HG03442 (cell line): Measurements from ENCODE around the gene LRIT1.
"Not testable (repeated sequence)": the region's sequence is repeated elsewhere in the genome, so short reads cannot be mapped to it uniquely, and the experiment has no call there.

Source experiments
- ATAC-seq: cut with Tn5 transposase; IDR thresholded peaks from one replicate; pipeline ENCODE4 v1.9.1; 2021; ENCODE audit warnings: mild to moderate bottlenecking, moderate library complexity; ENCODE audit not compliant: unreplicated experiment

Gene LRIT1, protein sequence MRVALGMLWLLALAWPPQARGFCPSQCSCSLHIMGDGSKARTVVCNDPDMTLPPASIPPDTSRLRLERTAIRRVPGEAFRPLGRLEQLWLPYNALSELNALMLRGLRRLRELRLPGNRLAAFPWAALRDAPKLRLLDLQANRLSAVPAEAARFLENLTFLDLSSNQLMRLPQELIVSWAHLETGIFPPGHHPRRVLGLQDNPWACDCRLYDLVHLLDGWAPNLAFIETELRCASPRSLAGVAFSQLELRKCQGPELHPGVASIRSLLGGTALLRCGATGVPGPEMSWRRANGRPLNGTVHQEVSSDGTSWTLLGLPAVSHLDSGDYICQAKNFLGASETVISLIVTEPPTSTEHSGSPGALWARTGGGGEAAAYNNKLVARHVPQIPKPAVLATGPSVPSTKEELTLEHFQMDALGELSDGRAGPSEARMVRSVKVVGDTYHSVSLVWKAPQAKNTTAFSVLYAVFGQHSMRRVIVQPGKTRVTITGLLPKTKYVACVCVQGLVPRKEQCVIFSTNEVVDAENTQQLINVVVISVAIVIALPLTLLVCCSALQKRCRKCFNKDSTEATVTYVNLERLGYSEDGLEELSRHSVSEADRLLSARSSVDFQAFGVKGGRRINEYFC

DNA sequence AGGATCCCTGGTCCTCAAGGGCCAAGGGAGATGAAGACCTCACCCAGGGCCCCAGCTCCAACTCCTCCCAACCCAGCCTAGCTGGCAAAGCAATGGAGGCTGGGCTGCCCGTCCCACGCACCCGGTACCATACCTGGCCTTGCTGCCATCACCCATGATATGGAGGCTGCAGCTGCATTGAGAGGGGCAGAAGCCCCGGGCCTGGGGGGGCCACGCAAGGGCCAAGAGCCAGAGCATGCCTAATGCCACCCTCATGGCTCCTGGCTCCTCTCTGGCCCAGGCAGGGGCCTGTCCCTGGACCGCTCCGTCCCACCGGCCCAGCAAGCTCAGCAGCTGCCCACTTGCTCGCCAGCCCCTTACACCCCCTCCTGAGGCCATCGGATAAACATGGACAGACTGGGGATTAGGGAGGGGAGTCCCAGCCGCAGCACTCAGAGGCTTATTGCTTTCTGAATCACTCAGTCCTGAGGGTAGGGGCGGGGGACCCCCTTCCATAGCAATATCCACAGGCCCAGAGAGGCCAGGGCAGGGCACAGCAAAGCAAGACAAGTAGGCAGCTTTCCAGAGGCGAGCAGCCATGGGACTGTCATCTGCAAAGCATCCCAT, at the start of gene LRIT1:
LRIT1 (minus strand) TSS at position 362 of the 606 bp plus-strand sequence; CDS start at position 255, 107 bp downstream.
- no peak for ATAC-seq

DNA sequence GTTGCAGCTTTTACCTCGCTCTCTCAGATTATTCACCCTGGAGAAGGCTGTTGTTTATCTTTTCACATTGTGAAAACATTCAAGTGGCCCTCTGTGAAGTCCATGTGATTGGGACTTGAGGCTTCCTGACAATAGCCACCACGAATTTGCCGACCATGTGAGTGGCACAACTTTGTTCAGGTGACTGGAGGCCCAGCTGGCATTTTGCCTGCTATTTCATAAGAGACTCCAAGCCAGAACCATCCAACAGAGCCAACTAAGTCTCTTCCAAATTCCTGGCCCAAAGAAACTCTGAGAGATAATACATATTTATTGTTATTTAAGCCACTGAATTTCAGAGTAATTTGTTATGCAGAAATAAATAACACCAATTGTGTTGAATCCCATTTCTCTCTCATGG, 48.9 kb upstream of the LRIT1 start:
- no peak for ATAC-seq

DNA sequence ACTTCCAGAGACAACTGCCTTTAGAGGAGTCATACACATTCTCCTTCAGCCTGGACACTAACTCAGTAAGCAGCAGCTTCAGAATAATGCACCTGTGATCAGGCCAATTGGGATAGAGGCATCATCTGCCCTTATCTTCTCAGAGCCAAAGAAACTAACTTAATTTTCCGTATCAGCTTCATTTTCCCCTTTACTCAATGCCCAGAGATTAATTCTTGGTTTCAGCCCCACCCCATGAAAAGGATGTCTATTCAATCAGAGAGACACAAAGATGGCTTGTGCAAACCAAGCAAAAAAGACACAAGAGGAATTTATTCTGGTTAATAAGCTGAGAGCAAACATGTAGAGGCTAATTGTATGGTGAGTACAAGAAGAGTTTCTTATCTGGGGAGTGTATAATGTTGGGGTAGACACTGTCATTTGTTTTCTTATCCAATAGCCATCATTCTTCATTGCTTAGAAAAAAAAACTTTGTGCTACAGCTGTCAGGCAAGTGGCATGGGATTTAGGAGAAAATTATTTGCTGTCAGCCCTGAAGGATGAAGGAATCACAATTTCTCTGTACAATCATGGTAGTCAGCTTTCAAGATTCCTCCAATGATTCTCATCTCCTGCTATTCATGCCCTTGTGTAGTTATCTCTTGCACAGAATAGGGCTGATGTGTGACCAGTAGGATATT, 48.3 kb upstream of the LRIT1 start:
- ATAC-seq = no peak

DNA sequence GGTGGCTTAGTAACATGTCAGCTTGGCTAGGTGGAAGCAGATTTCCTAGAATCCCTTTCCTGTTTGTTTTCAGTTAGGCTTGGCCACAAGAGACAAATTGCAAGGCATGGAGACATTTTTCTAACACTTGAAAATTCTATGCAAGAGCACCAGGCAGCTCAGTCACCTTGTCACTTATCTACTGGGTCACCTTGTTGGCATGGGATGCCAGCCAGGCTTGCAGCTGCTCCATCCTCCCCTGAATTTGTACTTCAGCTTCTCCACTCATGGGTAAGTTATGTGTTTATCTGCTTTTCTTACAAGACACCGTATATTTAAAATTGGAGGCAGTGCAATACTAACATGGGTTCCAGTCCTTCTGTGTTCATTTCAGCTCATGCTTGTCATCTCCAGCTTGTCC, 46.8 kb upstream of the LRIT1 start:
- no peak for ATAC-seq

DNA sequence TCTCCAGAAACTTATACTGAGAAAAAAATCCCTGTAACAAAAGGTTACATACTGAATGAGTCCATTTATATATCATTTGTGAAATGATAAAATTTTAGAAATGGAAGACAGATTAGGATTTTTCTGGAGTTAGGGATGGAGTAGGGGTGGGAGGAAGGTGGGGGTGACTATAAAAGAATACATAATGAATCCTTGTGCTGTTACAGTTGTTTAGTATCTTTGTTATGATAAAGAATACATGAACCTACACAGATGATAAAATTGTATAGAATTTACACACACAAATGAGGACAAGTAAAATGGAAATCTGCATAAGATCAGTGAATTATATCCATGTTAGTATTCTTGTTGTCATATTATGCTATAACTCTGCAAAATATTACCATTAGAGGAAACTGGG, 45.3 kb upstream of the LRIT1 start:
- no peak for ATAC-seq

DNA sequence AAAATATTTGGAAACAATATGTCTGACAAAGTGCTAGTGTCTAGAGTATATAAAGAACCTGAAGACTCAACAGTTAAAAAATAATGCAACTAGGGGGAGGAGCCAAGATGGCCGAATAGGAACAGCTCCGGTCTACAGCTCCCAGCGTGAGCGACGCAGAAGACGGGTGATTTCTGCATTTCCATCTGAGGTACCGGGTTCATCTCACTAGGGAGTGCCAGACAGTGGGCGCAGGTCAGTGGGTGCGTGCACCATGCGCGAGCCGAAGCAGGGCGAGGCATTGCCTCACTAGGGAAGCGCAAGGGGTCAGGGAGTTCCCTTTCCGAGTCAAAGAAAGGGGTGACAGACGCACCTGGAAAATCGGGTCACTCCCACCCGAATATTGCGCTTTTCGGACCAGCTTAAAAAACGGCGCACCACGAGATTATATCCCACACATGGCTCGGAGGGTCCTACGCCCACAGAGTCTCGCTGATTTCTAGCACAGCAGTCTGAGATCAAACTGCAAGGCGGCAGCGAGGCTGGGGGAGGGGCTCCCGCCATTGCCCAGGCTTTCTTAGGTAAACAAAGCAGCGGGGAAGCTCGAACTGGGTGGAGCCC, 38.6 kb upstream of the LRIT1 start:
- ATAC-seq = not testable (repeated sequence)

DNA sequence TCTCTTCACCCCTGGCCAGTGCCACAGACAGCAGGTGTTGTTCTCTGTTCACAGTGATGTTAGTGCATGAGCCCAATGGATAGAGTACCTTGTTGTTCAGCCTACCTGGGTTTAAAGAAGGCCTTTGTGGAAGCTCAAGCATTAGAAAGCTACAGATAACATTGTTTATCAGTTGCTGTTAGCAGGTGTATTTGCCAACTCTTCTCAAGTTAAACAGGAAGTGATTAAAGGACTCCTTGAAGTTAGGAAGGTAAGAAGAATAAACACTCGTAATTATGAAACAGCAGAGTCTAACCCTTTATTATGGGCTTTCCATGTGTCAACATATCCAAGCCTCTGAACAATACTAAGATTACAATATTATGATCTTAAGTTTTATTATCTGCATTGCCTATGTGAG, 29.4 kb upstream of the LRIT1 start:
- ATAC-seq = no peak

DNA sequence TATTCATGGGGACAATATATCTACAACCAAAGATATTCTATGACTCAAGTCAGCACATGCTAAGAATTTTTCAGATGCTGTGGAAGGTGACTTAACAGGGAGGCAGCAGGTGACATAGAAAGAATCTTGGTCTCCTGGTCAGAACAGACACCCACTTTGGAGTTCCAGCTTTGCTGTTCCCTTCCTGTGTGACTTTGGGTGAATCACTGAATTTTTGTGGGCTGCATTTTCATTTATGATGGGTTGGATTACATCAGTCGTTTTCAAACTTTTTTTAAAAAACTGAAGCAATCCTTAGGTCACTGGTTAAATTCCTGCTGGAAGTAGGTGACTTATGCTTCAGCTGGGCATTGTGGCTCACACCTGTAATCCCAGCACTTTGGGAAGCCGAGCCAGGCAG, 28.4 kb upstream of the LRIT1 start:
- ATAC-seq = no peak

DNA sequence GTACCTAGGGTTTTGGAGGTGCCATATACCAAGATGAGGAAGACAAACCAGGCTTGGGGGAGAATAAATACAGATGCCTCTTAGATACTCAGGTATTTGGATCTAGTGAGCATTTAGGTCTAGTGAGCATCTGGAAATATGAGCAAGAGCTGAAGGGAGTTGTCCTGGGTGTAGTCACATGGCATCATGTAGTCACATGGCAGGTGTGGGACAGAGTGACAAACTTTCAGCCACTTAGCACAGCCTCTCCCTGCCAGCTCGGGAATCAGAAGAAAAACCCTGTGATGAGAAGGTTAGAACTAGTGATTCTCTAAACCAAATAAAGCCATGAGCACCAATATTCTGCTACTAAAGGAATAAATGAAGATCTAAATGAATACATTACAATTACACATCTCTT, 27.8 kb upstream of the LRIT1 start:
- no peak for ATAC-seq

DNA sequence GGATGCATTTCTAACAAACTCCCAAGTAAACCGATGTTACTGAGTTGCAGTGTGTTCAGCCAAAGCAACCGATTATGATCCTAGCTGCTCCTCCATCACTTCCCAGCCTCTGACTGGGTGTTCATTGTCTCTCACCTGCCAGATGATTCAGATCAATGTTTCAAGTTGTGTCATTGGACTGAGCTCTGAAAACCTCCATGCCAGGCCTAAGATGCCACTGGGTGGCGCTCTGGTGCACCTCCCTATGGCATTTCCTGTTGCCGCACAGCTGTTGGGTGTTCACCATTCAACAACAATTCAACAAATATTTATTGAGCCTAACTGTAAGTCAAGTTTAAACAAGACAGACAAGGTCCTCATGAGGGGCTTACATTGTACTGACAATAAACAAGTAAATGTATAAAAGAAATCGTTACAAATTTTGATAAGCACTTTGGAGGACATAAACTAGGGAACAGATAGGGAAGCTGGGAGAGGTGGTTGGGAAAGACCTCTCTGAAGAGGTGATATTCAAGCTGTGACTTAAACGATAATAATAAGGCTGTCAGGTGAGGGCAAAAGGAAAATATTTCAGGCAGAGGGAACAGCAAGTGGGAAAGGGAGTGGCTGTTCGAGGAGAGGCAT, 26.3 kb upstream of the LRIT1 start:
- peak; percentile 60 for ATAC-seq

DNA sequence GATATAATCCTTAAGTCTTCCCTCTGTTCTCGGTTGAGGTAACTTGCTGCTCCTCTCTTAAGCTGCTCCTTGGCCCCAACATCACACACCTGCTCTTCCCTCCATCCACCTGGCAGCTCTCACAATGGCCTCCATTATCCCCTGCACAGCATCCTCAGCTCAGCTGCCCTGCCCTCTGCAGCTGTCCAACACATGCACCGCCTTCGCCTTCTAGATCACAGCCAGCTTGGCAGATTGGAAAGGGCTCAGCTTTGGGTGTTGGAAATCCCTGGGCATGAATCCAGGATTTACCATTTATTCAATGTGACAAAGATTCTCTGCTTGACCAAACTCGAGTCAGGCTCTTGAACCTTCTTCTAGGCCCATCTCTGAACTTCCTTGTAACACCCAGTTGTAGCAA, 24.1 kb upstream of the LRIT1 start:
- no peak for ATAC-seq

DNA sequence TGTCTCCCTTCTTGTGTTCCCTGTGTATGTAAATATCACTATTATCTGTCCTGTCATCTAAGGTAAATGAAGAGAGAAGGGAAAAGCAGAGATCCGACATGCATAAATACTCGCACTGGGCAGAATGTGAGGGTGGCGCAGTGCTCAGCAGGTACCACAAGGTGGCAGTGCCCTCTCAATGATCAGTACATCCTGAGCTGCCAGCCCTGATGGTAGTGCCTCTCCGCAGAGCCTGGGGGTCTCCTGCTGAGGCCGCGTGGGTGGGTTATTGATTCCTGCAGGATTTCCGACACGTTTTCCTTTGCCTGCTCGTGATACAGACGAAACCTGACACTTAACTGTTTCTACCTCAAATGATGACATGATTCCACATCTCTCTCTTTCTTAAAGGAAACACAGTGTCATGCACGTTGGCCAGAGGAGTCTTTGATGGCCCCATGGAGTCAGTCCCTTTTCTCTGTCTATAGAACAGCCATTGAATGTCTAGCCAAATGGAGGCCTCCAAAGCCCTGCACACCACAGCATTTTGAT, 23.3 kb upstream of the LRIT1 start:
- ATAC-seq = peak; percentile 89

DNA sequence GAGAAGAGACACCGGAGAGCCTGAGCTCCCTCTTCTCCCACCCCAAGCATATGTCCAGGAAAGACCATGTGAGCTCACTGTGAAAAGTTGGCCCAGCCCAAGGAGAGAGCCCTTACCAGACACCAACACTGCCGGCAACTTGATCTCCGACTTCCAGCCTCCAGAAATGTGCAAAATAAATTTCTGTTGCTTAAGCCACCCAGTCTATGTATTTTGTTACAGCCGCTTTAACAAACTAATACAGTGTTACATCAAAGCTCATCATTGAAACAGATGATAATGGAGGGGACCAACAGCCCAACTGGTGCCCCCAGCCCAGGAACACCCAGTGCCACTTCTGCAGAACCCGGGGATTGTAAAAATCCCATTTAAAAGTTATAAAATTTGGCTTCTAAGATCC, 22.4 kb upstream of the LRIT1 start:
- no peak for ATAC-seq

DNA sequence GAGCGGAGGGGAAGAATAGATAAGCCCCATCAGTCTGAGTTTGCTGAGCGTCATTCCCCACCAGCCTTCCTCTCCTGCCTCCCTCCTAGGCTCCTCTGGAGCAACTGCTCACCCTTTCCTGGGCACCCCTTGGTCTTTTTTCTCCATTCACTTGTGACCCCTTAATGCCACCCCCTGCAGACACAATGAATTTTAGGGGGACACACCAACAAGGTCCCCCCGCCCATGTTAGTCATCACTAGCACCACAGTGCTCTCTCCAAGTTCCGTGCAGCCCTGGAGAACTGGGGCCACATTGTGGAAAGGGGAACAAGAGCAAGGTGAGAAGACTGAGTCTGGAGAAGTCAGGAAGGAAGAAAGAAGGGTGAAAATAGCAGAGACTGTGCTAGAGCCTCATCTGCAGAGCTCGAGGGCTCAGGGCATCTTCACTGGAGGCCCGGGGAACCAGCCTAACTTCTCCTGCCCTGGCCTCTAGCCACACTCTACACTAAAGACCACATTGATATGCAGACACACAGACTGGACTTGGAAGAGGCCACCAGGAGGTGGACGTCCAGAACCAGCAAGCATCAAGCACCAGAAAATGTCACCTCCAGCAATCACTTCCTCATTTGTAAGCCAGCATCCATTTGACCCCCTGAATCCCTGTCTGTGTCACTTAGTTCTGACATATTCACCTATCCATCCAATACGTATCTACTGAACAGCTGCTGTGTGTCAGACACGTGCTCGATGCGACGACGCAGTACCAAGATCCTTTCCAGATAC, 21.0 kb upstream of the LRIT1 start:
- no peak for ATAC-seq

DNA sequence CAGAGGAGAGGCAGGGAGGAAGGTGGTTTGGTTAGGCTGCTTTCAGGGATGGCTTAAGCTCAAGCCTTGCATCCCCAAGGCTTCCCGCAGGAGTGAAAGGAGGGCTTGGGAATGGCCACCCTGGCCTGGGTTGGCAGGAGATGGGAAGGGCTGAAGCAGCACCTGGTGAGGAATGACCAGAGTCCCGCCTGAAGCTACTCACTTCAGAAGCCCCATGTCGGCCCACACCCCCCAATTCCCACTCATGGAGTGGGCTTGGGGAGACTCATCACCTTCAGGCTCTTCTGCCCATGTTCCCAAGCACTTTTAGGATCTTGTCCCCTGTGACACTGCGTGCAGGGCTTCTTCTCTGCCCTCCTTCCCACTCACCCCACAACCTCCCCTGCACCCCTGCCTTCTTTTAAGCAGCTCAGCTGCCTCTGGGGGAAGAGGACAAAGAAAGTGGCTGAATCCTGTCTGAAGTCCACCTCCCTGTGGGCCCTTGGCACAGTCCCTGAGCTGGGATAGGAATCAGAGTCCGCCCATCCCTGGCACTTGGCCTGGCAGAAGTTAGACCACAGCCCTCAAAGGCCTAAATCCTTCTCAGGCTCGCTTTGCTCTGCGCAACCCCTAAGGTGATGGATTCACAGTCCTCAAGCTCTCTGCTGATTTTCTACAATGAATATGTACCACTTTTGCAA, 20.0 kb upstream of the LRIT1 start:
- ATAC-seq = no peak

DNA sequence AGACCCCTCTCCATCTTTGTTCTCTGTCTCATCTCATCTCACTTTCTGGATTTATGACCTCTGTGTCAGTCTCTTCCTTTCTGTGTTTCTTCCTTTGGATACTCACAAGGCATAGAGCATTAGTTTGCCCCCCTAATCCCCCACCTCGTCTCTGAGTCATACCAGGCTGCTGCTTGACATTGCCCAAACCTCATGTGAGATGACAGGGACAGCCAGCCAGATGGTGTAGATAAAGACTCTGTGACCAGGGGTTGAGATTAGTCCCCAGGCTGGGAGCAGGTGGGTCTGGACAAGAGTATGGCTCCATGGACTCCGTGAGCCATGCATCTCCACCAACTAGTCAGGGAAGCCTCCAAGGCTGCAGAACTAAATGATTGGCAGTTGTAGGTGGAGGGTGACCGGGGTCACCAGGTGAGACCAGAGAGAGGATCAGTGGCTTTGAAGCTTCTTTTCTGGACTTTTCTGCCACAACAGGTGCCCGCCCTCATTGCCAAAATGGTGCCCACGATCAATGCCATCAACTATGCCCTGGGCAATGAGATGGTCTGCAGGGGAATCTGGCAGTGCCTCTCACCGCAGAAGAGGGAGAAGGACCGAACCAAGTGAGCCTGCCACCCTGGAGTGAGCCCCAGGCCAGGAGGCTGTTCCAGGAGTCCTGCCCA, 16.8 kb upstream of the LRIT1 start:
- no peak for ATAC-seq

DNA sequence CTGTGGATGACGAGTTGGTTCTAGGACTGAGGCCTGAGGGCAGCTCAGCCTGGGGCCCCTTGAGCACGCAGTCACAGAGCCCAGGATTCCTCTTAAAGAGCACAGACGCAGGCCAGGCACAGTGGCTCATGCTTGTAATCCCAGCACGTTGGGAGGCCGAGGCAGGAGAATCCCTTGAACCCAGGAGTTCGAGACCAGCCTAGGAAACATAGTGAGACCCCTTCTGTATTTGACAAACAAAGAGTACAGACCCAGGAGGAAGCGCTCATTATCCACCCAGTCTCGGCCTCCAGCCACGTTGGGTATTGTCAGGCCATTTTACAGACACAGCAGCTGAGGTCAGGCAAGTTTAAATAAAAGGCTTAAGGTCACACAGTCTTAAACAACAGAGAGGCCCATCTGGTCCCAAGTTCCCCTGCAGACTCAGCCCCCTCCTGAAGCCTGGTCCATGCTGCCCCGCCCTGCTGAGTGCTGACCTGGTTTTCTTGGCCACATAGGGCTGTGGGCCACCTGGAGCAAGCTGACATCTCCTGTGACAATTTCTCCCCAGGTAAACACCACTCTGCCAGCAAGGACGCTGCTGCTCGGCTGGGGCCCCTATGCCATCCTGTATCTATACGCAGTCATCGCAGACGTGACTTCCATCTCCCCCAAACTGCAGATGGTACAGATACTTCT, 16.1 kb upstream of the LRIT1 start:
- ATAC-seq = no peak
